ENCODE measurements around the gene ADRA2C.

GRCh38 chr4:3813151-3814052 lies 47.2 kb downstream of the ADRA2C start:
- no peak for TF ChIP-seq CTCF (conservative IDR thresholded peaks at IDR 0.05)
- TF ChIP-seq EZH2 (IDR thresholded peaks at IDR 0.05; ENCODE audit: low read depth) = no peak
